BJ (cell line): Measurements from ENCODE around the gene MACO1. TPM values are rescaled to one million over a fixed set of nuclear protein-coding genes. Genes with fewer than 3 reads are reported as not detected.
A peak's percentile ranks its signal among the peaks of the same experiment; 100 is the strongest.

Experiments
- CTCF ChIA-PET: fragments of 350-600 bp; formaldehyde crosslinking; extraction: SDS; loops from one replicate; lab custom pipeline; 2021; ENCODE audit warnings: antibody characterized with exemption, inconsistent platforms; lab: Yijun Ruan, JAX
- POLR2A ChIA-PET: fragments of 300-600 bp; sonication (Branson Sonifier 250); formaldehyde crosslinking; extraction: SDS; loops from one replicate; lab custom pipeline; 2021; ENCODE audit warnings: antibody characterized with exemption; lab: Charles Lee
- DNase-seq: peaks from one replicate; pipeline ENCODE4 v3.0.0-alpha.2; 2011; ENCODE audit warnings: low read depth
- H3K27me3 ChIP-seq: 2 replicates; pipeline ENCODE4 v1.6.0; 2011; ENCODE audit warnings: low read length; ENCODE audit not compliant: control insufficient read depth, insufficient read depth
- H3K36me3 ChIP-seq: 2 replicates; pipeline ENCODE4 v1.5.1; 2011; ENCODE audit warnings: low read length; ENCODE audit not compliant: control insufficient read depth, insufficient read depth
- H3K4me3 ChIP-seq: 2 replicates; pipeline ENCODE4 v1.5.1; 2011; ENCODE audit warnings: low read depth, mild to moderate bottlenecking, control low read depth, low read length
- CTCF ChIP-seq: IDR thresholded peaks from 2 replicates; pipeline ENCODE4 v1.5.1; 2011; ENCODE audit warnings: low read depth, mild to moderate bottlenecking, control low read depth, inconsistent platforms, low read length, moderate library complexity; ENCODE audit not compliant: insufficient read depth
- polyA plus RNA-seq: library from polyadenylated mRNA; depleted of rRNA; stranded (reverse); fragments of >200 nt; gene quantifications from 2 replicates; pipeline ENCODE4 v1.2.3, GENCODE V29; 2011

Gene MACO1
- polyA plus RNA-seq, 1 experiment = 9.5 TPM

GRCh38 chr1:25425098-25426085, 5.3 kb upstream of the MACO1 start:
- H3K27me3 ChIP-seq = no peaks in the 10 kb centered on the region
- CTCF ChIA-PET = no interaction called here
- no peak for DNase-seq
- TF ChIP-seq CTCF = no peak
- H3K4me3 ChIP-seq = no peak overlapping the region
- no peaks in the 10 kb centered on the region for H3K36me3 ChIP-seq
- POLR2A ChIA-PET = no interaction called here

- DNase-seq = no peak
- no peak for TF ChIP-seq CTCF
- Histone ChIP-seq H3K36me3 (no peaks in the 10 kb centered on the region), H3K27me3 (no peaks in the 10 kb centered on the region), H3K4me3 (no peak overlapping the region)
- ChIA-PET POLR2A (no interaction called here), CTCF (no interaction called here)
These were observed 3.0 kb upstream of the MACO1 start for GRCh38 chr1:25427696-25428095.

- no peak for TF ChIP-seq CTCF
- Histone ChIP-seq H3K36me3 (no peaks in the 10 kb centered on the region), H3K27me3 (no peaks in the 10 kb centered on the region), H3K4me3 (no peak overlapping the region)
- CTCF ChIA-PET = no interaction called here
- POLR2A ChIA-PET = no interaction called here
- DNase-seq = no peak
These were observed 2.1 kb upstream of the MACO1 start for GRCh38 chr1:25428475-25429166.

- H3K27me3 ChIP-seq = no peaks in the 10 kb centered on the region
- no peak for DNase-seq
- H3K36me3 ChIP-seq = no peaks in the 10 kb centered on the region
- H3K4me3 ChIP-seq = peak overlapping the region; percentile 88
- TF ChIP-seq CTCF = no peak
- ChIA-PET POLR2A (interaction anchor here (0.7 kb wide), 1 partner anchor 140 kb away, joined by 8 read pairs; no protein-coding TSS in a partner anchor), CTCF (interaction anchor here (0.6 to 1.6 kb wide), 5 partner anchors 30 to 140 kb away, joined by 3 to 8 read pairs (median 3); no protein-coding TSS in a partner anchor)
These were observed 527 bp downstream of the MACO1 start for GRCh38 chr1:25430967-25431881.
